ENCODE results near the gene PRSS1.

- TF ChIP-seq CTCF (IDR thresholded peaks at IDR 0.05; ENCODE audit: borderline replicate concordance, extremely low read depth, low read length, poor library complexity, severe bottlenecking) (no peak), EZH2 (IDR thresholded peaks at IDR 0.05; ENCODE audit: borderline replicate concordance, low read depth, low read length, severe bottlenecking) (no peak)
These were observed 39.4 kb upstream of the PRSS1 start for GRCh38 chr7:142709921-142710320.
